HG02610 (cell line): ENCODE results near the gene ADK.

Experiments used
- ATAC-seq: cut with Tn5 transposase; IDR thresholded peaks from one replicate; pipeline ENCODE4 v1.9.1; 2021; ENCODE audit warnings: mild to moderate bottlenecking, moderate library complexity; ENCODE audit not compliant: unreplicated experiment

Gene ADK

DNA sequence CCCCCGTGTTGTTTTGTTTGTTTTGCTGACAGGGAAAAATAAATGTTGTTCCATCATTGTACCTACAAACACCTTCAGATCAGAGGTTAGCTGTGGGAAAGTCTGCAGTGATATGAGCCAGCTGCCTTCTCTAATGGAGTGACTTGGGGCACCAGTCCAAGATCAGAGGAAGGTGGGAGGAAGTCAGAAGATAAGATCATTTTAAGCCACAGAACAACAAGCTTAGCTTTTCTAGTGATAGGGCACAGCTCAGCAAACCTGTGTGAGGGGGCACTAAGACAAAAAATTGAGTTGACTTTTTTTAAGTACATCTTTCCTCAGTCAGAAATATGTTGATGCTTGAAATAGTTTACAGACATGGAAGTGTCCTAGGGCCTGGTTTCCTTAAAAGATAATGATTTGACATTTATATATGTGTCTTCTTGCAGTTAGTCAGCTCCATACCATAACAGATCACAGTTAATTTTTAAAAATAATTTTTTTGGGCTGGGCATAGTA, 435.1 kb downstream of the ADK start:
- peak; percentile 33 for ATAC-seq

GRCh38 chr10:74587109-74587854, 436.3 kb downstream of the ADK start:
- ATAC-seq, result no peak

GRCh38 chr10:74589226-74589673, 438.2 kb downstream of the ADK start:
- peak; percentile 43 for ATAC-seq

GRCh38 chr10:74589851-74590250, 438.8 kb downstream of the ADK start:
- ATAC-seq, result no peak

GRCh38 chr10:74593470-74593869, 442.4 kb downstream of the ADK start:
- no peak for ATAC-seq

DNA sequence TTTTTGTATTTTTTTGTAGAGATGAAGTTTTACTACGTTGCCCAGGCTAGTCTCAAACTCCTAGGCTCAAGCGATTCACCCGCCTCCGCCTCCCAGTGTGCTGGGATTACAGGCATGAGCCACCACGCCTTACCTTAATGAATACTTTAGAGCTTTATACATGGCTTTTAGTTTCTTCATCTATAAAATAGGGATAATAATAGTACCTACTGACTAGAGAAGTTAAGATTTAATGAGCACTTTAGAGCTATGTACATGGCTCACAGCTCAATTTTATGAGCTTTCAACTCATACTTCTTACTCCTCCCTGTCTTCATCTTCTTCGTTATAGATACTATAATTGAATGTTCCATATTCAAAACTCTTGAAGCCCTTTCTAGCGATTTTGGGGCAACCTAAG, 445.7 kb downstream of the ADK start:
- no peak for ATAC-seq

DNA sequence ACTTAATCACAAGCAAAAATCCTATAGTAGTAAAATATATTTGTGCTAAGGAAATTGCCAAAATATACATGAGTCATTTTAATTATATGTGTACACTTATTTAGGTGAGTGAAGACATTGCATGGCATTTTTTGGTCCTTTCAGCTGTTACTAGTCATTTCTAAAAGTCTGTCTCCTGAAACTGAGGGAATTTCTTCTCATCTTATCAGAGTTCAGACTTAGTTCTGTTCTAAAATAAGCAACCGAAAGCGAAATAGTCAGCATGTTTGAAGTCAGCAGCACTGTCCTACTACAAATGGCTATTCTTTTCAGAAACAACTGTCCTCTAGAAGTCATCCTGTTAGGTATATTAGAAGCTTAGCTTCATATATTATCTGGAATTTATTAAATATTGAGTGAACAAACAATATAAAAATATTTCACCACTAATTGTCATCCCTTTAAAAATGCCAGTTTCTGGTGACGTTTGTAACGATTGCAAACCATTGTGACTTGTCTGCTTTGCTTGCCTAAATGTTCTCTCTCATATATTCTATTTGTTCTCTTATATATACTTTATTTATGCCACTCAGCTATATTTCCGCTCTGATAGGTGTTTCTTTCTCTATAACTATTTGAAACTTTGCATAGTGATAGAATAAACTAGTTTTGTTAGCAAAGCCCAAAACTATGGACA, 448.0 kb downstream of the ADK start:
- ATAC-seq, result peak; percentile 93

- ATAC-seq, result no peak
These were observed 448.7 kb downstream of the ADK start for GRCh38 chr10:74599672-74600071.

DNA sequence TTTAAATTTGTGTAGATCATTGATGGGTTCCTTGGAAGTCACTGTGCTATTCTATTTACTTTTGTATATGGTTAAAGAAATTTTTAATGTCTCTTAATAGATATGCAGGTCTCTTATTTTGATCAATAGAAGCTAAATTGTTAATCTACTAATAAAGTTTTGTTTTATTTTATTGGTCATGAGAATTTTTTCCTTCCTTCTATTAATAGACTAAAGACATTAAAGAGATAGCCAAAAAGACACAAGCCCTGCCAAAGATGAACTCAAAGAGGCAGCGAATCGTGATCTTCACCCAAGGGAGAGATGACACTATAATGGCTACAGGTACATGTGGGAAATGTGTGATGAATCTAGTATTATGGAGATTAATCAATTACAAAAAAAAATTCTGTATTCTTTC, 449.1 kb downstream of the ADK start:
- no peak for ATAC-seq

DNA sequence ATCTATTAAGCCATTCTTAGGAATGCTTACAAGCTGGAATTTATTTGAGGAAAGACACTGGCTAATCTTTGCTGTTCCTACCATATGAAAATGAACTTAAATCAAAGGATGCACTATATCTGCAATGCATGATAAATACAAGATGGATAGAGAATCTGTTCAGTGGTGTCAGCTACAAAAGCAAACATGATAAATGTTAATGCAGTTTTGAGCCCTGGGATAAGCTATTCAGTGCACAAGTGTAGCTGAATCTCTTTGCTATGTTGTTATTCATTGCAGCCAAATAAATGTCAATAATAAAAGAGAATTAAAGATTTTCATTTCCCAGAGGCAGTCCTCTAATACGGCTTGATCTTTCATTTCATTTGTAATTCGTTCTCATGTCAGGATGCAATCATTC, 451.6 kb downstream of the ADK start:
- no peak for ATAC-seq

DNA sequence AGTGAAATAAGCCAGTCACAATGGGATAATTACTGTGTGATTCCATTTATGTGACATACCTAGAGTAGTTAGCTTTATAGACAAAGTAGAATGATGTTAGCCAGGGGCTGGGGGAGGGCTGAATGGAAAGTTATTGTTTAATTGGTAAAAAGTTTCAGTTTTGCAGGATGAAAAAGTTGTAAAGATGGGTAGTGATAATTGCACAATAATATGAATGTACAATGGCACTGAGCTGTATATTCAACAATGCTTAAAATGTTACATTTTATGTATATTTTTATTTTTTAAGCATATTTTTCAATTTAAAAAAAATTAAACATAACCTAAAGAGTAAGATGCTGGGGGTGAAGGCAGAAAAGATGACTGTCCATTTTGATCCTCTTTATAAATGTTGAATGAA, 459.3 kb downstream of the ADK start:
- ATAC-seq, result no peak

GRCh38 chr10:74612195-74612594, 461.2 kb downstream of the ADK start:
- ATAC-seq, result no peak

DNA sequence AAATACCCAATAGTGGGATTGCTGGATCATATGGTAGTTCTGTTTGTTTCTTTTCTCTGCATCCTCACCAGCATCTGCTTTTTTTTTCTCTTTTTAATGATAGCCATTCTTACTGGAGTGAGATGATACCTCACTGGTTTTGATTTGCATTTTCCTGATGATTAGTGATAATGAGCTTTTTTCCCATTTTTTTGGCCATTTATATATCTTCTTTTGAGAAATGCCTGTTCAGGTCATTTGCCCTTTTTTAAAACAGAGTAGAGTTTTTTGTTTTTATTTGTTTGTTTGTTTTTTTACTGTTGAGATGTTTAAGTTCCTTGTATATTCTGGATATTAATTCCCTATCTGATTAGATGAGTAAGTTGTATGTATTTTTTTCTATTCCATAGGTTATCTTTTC, 469.6 kb downstream of the ADK start:
- ATAC-seq, result no peak

GRCh38 chr10:74623786-74624185, 472.8 kb downstream of the ADK start:
- ATAC-seq, result no peak

DNA sequence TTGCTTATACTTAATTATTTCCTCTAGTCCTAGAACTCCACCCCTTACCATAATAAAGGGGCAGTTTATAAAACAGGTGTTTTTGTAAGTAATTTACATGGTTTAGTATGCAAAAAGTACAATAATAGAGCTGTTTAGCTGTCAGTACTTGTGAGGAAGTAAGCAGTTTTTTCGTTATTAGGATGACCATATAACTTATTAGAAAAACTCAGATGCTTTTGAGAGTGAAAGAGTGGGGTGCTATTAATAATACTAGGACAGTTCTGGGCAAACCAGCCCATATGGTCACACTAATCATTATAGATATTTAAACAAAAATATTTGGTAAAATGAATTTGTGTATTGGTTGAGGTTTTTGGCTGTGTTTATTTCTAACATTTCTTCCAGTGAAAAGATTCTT, 473.5 kb downstream of the ADK start:
- ATAC-seq, result no peak

DNA sequence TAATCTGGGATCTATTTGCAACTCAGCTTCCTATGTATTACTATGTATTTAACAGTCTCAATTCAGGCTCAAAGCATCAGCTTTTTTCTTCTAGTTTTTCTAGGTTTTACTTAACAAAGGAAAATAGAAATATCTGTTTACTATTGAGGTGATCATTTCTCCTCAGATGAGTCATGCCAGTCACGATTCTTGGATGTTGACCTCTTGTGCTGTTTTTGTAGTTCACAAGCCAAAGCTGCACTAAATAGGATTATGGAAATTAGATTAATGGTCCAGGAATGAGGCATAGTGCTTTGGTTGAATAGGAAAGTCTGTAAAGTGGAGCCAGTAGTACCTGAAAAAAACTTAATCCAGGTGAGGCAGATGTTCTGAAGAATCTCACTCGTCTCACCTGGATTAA, 477.1 kb downstream of the ADK start:
- no peak for ATAC-seq

- no peak for ATAC-seq
These were observed 484.0 kb downstream of the ADK start for GRCh38 chr10:74634995-74635536.

DNA sequence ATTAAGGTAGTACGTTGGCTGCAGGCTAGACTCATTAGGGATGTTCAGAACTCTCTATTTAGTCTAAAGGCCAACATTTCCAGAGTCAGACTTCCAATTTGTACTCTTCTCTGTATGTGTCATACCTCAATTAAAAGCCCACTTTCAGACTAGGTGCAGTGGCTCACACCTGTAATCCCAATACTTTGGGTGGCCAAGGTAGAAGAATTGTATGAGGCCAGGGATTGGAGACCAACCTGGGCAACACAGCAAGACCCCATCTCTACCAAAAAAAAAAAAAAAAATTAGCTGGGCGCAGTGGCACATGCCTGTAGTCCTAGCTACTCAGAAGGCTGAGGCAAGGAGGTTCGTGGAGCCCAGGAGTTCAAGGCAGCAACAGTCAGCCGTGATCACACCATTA, 484.6 kb downstream of the ADK start:
- ATAC-seq, result no peak

- no peak for ATAC-seq
These were observed 486.7 kb downstream of the ADK start for GRCh38 chr10:74637685-74638084.

- no peak for ATAC-seq
These were observed 489.3 kb downstream of the ADK start for GRCh38 chr10:74640134-74640921.

GRCh38 chr10:74641659-74642058, 490.6 kb downstream of the ADK start:
- no peak for ATAC-seq
